ENCODE data around the gene TMEM63B. TPM values are rescaled to one million over a fixed set of nuclear protein-coding genes. Genes with fewer than 3 reads are reported as not detected.

TMEM63B gene
- total and polyA plus RNA-seq, 2 of the 8 experiments (the other 6 are each of a cell fraction or from before 2014, with no cell fraction given), result 61.1 to 96.8 TPM

DNA sequence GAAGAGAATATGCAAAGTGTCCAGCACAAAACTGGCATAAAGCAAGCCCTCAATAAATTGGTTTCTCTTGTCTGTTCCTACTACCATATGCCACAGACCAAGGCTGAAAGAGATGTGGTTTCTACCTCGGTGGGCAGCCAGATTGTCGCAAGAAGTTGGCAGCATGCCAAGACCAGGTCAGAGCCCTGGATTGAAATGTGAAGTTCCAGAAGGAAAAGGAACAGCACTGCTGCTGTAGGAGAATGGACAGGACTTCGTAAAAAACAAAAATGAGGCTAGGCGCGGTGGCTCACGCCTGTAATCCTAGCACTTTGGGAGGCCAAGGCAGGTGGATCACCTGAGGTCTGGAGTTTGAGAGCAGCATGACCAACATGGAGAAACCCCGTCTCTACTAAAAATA lies 22.2 kb upstream of the TMEM63B start (continued):
- TF ChIP-seq POLR2A (IDR thresholded peaks at IDR 0.05; ENCODE audit: control extremely low read depth in 1 of 2, low read depth in 2 of 2, low read length in 2 of 2) (no peak), RAD21 (IDR thresholded peaks at IDR 0.05 in 1 of 2, conservative IDR thresholded peaks at IDR 0.05 in 1 of 2; ENCODE audit: low read depth in 2 of 2, low read length in 2 of 2) (no peak), HDAC6 (IDR thresholded peaks at IDR 0.05; ENCODE audit: low read depth, low read length) (no peak)

Measured in H1 (cell line).